ENCODE measurements around the gene AFF1.
A peak's percentile ranks its signal among the peaks of the same experiment; 100 is the strongest.

AFF1 gene

DNA sequence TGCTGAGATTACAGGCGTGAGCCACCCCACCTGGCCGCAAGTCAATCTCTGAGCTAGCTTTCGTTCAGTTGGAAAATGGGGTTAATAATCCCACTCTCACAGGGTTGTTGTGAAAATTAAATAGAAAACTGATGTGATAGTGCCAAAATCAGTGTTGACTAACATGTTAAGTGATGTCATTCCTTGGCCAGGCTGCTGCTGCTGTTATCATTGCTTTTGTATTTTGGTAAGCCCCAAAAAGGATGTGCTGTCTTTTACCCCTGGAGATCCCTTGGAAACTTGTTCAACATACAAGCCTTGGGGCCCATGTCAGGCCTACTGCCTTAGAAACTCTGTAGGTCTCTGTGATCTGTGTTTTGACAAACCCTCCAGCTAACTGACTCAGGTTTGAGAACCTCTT lies 106.3 kb downstream of the AFF1 start:
- no peak for DNase-seq

GRCh38 chr4:87042221-87042620 lies 107.4 kb downstream of the AFF1 start:
- DNase-seq = no peak

GRCh38 chr4:87042986-87043820 lies 108.4 kb downstream of the AFF1 start:
- no peak for DNase-seq

GRCh38 chr4:87044511-87045233 lies 109.9 kb downstream of the AFF1 start:
- no peak for DNase-seq

DNA sequence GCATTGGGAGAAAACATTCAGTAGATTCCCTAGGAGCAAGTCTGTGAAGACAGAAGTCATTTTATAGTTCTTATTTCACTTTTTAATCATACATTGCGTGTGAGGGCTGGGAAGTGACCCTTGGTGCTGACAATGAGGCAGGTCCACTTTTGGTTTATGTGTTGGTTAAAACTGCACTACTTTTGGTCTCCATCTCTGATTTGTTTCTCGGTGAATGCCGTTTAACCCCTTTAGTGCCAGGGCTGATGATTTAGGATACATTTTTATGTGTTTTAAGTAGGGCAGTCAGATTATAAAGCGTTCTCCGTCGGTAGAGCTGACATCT lies 110.4 kb downstream of the AFF1 start:
- no peak for DNase-seq

DNA sequence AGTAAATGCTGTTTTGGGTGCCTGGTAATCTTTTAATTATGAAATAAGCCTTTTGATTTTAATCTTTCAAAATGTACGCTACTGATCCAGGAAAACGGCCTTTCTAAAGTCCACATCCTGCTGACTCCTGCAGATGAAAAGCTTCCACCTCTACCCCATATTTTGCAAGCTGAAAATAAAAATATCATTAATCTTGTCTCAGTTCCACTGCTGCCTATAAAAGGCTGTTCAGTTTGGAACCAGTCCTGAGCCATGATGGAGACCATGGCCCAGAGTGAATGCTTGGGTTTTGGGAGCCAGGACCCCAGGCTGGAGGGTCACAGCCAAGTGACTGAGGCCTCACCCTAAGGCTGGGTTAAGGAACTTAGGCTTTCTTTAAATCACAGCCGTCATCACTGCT lies 110.8 kb downstream of the AFF1 start:
- no peak for DNase-seq

DNA sequence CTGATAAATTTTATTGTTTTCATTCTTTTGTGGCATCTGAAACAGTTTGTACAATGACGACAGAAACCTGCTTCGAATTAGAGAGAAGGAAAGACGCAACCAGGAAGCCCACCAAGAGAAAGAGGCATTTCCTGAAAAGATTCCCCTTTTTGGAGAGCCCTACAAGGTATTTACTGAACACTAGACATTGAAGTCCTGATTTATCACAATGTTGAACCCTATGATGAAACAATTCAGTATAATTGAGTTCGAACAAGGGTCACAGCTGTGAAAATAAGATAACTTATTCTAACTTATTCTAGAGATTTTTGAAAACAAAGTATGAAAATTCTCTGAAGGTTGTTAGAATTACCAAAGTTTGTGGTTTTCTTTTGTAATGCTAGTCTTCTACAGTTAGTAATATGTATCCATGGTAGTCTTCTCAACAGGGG lies 111.3 kb downstream of the AFF1 start:
- DNase-seq = no peak

GRCh38 chr4:87047281-87047798 lies 112.5 kb downstream of the AFF1 start:
- no peak for DNase-seq

DNA sequence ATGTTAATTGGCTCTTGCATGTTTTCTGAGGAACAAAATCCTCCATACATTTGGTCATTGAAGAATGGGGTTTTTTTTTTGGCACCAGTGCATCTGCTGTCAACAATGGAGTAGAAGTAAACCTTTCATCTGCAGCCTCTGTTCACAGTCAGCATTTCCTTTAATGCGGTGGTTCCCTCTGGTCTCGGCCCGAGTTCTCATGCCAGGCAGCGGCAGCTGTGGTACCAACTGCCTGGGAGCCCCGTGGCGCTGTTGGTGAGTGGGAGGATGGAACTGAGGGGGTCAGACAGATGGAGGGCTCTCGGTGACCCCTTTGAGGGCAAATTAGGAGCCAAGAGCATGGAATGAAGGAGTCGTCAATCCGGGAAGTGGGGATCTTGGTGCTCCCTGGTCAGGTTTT lies 114.7 kb downstream of the AFF1 start:
- no peak for DNase-seq

DNA sequence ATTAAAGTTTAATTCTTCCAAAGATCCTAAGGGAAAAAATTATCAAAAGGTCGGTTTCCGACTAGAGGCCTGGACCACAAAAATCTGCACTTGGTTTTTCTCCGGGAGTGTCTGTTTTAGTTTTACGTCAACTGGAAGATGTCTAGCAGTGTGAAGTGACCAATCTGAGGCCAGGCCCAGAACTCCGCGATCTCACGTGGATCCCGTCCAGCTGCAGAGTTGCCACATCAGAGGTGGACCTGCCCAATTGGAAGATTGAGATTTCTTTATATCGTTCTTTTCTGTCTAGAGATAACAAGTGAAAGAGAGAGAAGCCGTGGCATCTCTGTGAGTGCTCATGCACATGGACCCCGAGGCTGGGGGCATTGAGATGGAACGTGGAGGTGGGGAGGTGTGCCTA lies 115.8 kb downstream of the AFF1 start:
- no peak for DNase-seq

GRCh38 chr4:87051121-87051713 lies 116.4 kb downstream of the AFF1 start:
- no peak for DNase-seq

DNA sequence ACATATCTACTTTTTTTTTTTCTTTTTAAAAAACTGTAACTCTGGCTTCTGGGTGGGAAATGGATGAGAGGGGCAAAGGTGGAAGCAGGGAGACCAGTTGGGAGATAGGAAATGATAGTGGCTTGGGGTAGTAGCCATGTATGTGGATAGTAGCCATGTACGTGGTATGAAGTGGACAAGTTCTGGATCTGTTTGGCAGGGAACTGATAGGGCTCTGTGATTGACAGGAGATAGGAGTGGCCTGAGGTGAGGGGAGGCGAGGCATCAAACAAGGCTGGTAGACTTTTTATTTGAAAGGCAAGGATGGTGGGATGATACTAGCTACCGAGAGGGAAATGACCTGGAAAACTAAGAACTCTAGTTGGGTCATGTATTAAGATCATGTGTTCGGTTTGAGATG lies 117.8 kb downstream of the AFF1 start:
- DNase-seq = no peak

DNA sequence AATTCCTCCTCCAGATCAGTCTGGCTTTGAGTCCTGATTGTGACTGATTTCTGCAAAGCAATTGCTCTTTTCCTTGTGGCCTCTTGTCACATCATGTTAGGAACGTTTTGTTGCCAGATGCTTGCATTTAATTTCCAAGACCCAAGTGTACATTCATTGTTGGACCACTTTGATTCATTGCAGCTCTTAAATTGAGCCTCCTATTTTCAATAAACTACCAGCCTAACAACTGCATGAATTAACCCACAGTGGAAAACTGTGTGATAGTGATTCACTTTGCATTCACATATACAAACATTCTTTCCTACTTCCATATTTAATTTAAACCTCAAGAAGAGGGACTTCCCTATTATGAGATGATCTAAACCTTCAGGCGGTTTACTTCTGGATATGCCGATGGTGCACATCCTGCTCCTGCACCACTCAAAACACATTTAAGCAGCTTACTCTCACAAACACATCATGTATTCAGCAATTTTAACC lies 118.4 kb downstream of the AFF1 start:
- no peak for DNase-seq

GRCh38 chr4:87053802-87054767 lies 119.3 kb downstream of the AFF1 start:
- DNase-seq = no peak

DNA sequence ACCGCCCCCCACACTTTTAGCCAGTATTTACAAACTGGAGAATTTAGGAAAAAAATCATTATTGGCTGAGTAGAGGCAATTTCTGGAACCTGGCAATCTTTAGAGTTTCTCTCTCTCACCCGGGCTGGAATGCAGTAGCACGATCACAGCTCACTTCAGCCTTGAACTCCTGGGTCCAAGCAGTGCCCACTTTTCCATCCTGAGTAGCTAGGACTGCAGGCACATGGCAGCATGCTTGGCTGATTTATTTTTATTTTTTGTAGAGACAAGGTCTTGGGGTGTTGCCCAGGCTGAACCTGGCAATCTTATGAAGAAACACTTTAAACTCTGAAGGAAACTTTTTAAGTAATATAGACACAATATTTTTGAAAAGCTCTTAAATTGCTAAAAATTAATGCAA lies 120.1 kb downstream of the AFF1 start:
- DNase-seq = no peak

- DNase-seq = no peak
These were observed 120.5 kb downstream of the AFF1 start for GRCh38 chr4:87055311-87055710.

GRCh38 chr4:87056881-87057280 lies 122.1 kb downstream of the AFF1 start:
- no peak for DNase-seq

DNA sequence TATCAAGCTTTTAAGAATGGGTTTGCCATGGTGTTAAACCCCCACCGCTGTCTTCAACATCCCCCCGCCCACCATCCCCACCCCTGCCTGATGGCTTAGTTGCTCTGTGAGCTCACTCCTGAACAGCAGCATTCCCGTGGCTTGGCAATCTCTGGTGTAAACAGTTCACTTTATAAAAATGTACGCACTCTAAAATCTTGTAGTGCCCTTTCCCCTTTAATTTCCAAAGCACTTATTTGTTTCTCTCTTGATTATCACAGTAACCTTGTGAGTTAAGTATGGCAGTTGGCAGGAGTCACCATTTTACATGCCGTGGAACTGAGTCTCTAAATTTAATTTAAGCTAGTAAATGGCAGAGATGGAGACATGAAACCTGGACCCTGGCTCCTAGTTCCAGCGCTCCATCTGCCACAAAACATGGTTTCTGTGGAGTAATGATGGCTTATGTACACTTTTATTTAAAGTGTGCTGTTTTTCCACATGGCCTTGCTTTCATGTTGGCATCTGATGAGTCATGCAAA lies 123.1 kb downstream of the AFF1 start:
- DNase-seq = no peak

DNA sequence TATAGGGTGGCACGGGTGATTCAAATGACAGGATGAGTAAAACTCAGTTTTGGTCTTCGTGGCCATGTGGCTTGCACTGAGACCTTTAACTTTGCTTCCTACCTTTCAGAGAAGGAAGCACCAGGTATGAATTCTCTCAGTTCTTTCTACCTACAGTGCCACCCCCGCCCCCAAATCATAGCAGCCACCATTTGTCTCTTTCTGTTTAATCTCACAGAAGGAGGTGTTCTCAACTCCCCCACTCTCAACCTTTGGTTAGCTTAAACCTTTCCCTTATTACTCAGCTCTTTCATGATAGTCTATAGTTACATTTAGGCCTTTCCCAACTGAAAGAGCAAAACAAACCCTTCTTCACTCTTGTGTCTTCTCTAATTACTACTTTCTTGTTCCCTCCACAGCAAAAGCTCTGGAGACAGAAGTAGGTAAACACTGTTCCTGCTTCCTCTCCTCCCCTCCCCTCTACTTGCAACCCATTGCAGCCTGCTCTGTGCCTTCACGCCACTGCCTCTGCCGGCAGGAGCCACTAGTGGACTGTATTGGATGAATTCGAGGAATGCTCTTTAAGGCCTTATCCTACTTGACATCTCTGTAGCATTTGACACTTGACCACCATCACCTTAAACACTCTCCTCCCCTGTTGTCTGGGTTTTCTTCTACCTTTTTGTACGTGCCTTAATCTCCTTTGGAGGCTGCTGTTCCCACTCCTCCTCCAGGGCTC lies 123.7 kb downstream of the AFF1 start:
- no peak for DNase-seq

DNA sequence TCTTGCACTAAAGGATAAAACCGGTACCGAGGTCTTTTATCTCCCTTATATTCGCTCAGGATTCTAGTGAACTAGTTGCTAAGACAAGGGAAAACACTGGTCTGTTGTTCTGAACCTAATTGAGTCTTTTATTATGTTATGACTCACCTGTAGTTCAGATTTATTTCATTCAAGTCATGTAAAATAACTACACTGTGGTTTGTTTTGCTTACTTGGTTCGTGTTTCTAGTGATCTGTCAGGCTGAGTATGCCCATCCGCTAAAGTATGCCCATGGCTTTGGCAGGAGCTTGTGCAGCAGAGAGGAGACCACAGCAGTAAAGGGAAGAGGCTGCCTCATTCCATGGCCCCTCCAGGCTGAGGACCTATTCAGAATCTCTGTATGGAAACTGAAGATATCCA lies 126.1 kb downstream of the AFF1 start:
- peak; percentile 42 for DNase-seq

DNA sequence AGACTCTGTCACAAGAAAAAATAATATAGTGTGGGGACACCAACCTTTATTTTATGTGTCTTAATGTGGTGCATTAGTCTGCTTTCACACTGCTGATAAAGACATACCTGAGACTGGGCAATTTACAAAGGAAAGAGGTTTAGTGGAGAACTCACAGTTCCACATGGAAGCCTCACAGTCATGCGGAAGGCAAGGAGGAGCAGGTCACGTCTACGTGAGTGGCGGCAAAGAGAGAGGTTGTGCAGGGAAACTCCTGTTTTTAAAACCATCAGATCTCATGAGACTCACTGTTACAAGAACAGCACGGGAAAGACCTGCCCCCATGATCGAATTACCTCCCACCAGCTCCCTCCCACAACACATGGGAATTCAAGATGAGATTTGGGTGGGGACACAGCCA lies 130.2 kb downstream of the AFF1 start:
- no peak for DNase-seq

All from fibroblast of skin of scalp (primary cell).